Ammon's horn (tissue), 1 donor: ENCODE data around the gene MYO1E.

ENCODE experiments used
- DNase-seq: peaks from one replicate; pipeline ENCODE4 v3.0.0-alpha.2; 2016; ENCODE audit warnings: low spot score

The MYO1E gene

GRCh38 chr15:59190291-59190690 is 182.4 kb downstream of the MYO1E start:
- DNase-seq = no peak

- DNase-seq = no peak
Measured at GRCh38 chr15:59189241-59189640, 183.4 kb downstream of the MYO1E start.

GRCh38 chr15:59186501-59186900 is 186.2 kb downstream of the MYO1E start:
- DNase-seq = no peak

- no peak for DNase-seq
Measured at GRCh38 chr15:59185725-59186124, 186.9 kb downstream of the MYO1E start.

GRCh38 chr15:59180945-59181600 is 191.6 kb downstream of the MYO1E start:
- DNase-seq = no peak

GRCh38 chr15:59179717-59180116 is 193.0 kb downstream of the MYO1E start:
- no peak for DNase-seq

GRCh38 chr15:59178151-59178695 is 194.4 kb downstream of the MYO1E start:
- DNase-seq = no peak

GRCh38 chr15:59177317-59177660 is 195.4 kb downstream of the MYO1E start:
- peak; percentile 61 for DNase-seq

- no peak for DNase-seq
Measured at GRCh38 chr15:59176653-59177316, 195.9 kb downstream of the MYO1E start.

GRCh38 chr15:59174835-59175831 is 197.5 kb downstream of the MYO1E start:
- peak; percentile 78 for DNase-seq

- no peak for DNase-seq
Measured at GRCh38 chr15:59174151-59174834, 198.4 kb downstream of the MYO1E start.

- DNase-seq = no peak
Measured at GRCh38 chr15:59173194-59173593, 199.5 kb downstream of the MYO1E start.

- no peak for DNase-seq
Measured at GRCh38 chr15:59172289-59172901, 200.3 kb downstream of the MYO1E start.

GRCh38 chr15:59171067-59171397 is 201.6 kb downstream of the MYO1E start:
- DNase-seq = no peak

GRCh38 chr15:59170295-59171066 is 202.2 kb downstream of the MYO1E start:
- peak; percentile 69 for DNase-seq

GRCh38 chr15:59169251-59169708 is 203.4 kb downstream of the MYO1E start:
- no peak for DNase-seq

GRCh38 chr15:59168536-59168935 is 204.1 kb downstream of the MYO1E start:
- no peak for DNase-seq

- no peak for DNase-seq
Measured at GRCh38 chr15:59166601-59167265, 205.9 kb downstream of the MYO1E start.

- DNase-seq = no peak
Measured at GRCh38 chr15:59166166-59166565, 206.5 kb downstream of the MYO1E start.

- DNase-seq = no peak
Measured at GRCh38 chr15:59165726-59166125, 206.9 kb downstream of the MYO1E start.
